ENCODE results near the gene CXorf38.

Gene CXorf38, protein sequence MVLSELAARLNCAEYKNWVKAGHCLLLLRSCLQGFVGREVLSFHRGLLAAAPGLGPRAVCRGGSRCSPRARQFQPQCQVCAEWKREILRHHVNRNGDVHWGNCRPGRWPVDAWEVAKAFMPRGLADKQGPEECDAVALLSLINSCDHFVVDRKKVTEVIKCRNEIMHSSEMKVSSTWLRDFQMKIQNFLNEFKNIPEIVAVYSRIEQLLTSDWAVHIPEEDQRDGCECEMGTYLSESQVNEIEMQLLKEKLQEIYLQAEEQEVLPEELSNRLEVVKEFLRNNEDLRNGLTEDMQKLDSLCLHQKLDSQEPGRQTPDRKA

GRCh38 chrX:40647307-40648197 lies at the start of gene CXorf38:
Gene CXorf38 (minus strand): TSS chrX:40647561. CDS start chrX:40647520, 41 bp downstream.
- DNase-seq (ENCODE audit: low read depth, low spot score), result peak; percentile 46

GRCh38 chrX:40694802-40695201 lies 47.4 kb upstream of the CXorf38 start:
- no peak for DNase-seq (ENCODE audit: low read depth, low spot score)

GRCh38 chrX:40688929-40689328 lies 41.6 kb upstream of the CXorf38 start:
- DNase-seq (ENCODE audit: low read depth, low spot score), result no peak

DNA sequence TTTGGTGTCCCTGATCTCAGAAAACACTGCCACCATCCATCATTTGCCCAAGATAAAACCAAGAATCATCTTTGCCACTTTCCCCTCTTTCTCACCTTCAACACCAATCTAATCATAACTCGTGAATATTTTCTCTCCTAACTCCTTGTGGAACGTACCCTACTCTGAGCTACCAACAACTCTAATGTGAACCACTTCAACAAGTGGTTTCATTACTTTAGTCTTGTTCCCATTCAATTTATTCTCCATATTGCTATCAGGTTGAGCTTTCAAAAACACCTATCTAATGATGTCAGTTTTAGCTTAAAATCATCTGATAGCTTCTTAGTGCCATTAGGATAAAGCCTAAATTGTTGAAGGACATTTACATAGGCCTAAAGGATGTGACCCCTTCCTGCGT lies 39.8 kb upstream of the CXorf38 start:
- no peak for DNase-seq (ENCODE audit: low read depth, low spot score)

GRCh38 chrX:40685362-40685918 lies 38.1 kb upstream of the CXorf38 start:
- no peak for DNase-seq (ENCODE audit: low read depth, low spot score)

DNA sequence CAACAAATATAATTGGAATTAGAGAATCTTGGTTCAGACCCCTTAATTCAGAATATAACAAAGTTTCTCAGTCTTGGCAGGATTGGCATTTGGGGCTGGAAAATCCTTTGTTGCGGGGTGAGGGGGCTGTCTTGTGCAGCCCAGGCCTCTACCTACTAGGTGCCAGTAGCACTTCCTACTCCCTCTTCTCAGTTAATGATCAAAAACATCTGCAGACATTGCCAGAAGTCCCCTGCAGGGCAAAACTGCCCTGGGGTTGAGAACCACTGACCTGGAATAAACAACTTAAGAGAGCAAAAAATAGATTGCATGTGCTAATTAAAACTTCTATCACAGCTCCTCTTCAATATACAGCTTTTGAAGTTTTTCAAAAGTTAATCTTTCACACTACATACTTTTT lies 36.7 kb upstream of the CXorf38 start:
- DNase-seq (ENCODE audit: low read depth, low spot score), result no peak

GRCh38 chrX:40683245-40683644 lies 35.9 kb upstream of the CXorf38 start:
- DNase-seq (ENCODE audit: low read depth, low spot score), result no peak

DNA sequence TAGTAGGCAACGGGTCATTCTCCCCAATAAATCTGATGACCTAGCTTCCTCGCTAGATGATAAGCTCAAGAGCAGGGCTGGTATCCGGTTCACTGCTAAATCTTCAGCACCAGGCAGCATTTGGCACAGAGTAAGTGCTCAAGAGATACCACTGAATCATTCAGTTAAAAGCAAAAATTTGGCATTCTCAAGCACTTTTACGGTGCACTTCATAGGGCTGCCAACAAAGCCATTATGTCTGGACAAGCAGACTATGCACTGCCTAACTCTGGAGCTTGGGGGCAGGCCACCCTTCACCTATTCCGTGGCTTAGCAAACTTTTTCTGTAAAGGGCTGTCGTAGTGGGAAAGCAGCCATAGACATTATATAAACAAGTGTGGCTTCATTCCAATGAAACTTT lies 23.8 kb upstream of the CXorf38 start:
- DNase-seq (ENCODE audit: low read depth, low spot score), result no peak

DNA sequence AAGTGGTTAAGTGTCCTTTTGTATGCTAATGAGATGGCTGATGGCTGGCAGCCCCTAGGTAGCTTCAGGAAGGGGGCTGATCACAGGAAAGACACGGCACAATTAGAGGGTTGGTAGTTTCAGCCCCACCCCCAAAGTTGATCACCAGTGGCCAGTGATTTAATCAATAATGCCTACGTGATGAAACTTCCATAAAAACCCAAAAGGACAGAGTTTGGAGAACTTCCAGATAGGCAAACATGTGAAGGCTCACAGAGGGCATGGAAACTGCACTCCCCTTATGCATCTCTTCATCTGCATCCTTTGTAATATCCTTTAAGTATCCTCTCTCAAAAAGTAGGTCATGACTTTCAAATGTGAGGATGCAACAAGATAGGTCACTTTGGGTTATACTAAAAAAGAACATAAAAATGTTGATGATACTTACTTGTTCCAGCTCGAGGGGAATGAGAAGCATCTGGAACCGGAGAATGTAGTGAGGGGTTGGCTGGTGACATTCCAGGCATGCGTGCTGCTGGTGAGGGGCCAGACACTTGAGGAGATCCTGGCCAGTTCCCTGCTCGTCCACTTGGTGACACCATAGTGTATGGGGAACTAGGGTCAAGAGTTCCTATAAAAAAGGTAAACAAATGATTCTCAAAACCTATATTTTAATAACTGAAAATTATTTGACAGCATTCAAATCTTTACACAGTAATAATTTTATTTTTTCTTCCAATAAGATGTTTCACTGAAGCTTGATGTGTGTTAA lies 16.7 kb upstream of the CXorf38 start:
- no peak for DNase-seq (ENCODE audit: low read depth, low spot score)

- DNase-seq (ENCODE audit: low read depth, low spot score), result no peak
Measured at GRCh38 chrX:40663078-40663740, 15.8 kb upstream of the CXorf38 start.

DNA sequence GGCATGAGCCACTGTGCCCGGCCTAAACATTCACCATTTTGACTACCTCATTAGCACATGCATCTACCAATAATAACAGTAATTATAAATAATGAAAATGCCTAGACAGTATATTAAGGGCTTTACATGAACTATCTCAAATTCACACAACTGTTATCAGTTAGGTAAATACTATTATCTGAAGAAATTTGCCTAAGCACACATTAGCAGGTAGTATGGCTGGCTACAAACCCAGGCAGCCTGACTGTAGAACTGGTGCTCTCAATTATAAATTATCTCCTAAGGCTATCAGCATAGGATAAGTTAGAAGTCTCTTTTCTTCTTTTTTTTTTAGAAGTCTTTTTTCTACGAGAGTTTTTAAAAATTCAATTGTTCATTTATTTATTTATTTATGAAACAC lies 14.1 kb upstream of the CXorf38 start:
- no peak for DNase-seq (ENCODE audit: low read depth, low spot score)

DNA sequence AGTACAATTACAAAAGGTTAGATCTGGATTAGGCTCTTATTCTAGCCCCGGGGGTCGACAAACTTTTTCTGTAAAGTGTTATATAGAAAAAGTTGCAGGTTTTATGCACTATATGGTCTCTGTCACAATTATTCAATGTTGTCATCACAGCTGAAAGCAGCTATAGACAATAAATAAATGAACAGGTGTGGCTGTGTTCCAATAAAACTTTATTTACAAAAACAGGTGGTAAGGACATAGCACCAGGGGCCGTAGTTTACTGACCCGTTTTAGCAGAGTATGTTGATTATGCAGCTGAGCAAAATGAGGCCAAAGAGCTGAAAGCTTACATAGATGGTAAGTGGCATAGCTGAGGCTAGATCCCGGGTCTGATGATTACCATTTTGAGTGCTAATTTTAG lies 13.0 kb upstream of the CXorf38 start:
- no peak for DNase-seq (ENCODE audit: low read depth, low spot score)

DNA sequence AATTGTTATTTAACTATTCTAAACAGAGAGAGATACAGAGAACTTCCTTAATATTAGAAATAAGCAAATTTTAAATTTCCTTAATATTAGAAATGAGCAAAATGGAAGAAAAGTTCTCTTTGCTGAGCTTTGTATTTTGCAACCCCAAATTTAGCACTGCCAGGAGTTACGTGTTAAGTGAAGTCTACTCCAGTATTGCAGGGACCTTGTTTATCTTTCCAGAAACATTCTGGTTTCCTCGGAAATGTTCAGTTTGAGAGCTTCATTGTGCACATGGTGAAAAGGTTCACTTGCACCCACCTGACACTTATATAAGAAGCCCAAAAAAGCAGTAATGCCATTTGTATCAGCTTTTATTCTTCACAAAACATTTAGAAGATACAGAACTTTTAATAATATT lies 6.2 kb upstream of the CXorf38 start:
- no peak for DNase-seq (ENCODE audit: low read depth, low spot score)

GRCh38 chrX:40652664-40653063 lies 5.3 kb upstream of the CXorf38 start:
- no peak for DNase-seq (ENCODE audit: low read depth, low spot score)

DNA sequence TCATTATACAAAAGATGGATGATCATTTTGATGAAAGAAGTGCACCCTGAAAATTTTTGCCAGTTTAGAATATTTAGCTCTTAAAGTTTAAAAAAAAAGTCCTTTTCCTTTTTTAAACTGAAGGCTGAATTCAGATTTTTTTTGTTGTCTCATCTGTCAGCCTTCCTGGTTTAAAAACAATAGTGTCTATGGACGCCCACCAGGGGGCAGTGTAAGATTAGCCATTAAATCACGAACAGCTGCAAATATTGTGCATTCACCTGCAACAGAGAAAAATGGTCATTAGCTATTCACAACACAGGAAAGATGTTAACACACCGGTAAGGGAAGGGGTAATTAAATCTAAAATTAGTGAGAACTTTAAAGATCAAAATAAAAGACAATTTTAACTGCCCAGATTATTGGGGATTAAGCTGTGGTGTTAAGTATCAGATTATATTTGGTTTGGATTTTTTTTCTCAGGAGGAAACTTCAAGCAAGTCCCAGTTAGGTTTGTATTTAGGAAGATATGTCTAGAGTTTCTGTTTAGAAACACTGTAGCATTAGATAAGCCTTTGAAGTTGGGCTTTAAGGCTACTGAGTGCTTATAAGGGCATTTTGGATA lies 4.4 kb upstream of the CXorf38 start:
- no peak for DNase-seq (ENCODE audit: low read depth, low spot score)

DNA sequence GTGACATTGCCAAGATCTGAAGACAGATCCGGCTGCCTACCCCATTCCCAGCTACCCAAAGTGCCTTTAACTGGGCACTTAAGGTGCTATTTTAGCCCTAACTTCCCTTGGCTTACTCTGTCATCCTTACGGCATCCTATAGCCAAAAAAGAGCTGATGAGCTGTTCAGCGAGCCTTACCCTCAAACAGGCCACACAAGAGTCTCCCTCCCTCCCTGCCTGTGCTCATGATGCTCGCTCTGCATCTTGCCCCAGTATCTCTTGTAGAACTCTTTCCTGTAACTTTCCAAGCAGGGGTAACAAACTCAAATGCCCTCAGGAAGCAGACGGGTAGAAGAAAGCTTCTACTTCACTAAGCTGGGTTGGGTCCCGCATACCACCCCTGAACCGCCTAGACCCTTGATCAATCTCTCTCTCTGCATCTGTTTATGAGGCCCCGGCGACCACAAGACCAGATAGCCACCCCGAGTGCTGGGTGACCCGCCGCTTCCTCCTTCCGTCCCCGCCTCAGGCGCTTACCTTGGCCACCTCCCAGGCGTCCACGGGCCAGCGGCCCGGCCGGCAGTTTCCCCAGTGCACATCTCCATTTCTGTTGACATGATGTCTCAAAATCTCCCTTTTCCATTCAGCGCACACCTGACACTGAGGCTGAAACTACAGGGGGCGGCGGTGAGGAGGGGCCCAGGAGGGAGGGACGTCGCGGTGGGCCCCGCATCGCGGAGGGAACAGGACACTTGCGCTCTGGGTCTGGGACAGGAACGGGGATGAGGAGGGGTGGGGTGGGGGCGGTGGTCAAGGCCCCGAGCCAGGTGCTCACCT lies 663 bp downstream of the CXorf38 start:
- no peak for DNase-seq (ENCODE audit: low read depth, low spot score)

- no peak for DNase-seq (ENCODE audit: low read depth, low spot score)
Measured at GRCh38 chrX:40644821-40645358, 2.5 kb downstream of the CXorf38 start.

DNA sequence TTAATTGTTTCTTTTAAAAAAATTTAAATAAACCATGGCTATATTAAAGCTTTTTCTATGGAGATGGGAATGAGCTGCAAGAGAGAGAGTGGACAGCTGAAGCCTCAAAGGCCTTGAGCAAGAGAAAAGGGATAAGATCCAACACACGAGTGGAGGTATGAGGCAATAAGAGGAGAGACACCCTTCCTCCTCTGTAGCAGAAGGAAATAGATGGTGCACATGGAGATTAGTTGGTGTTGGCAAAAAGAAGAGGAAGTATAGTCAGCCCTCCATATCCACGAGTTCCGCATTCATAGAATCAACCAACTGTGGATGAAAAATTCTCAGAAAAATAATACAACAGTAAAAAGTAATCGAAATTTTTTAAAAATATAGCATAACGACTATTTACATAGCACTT lies 3.2 kb downstream of the CXorf38 start:
- no peak for DNase-seq (ENCODE audit: low read depth, low spot score)

- DNase-seq (ENCODE audit: low read depth, low spot score), result no peak
Measured at GRCh38 chrX:40637687-40638086, 9.7 kb downstream of the CXorf38 start.

DNA sequence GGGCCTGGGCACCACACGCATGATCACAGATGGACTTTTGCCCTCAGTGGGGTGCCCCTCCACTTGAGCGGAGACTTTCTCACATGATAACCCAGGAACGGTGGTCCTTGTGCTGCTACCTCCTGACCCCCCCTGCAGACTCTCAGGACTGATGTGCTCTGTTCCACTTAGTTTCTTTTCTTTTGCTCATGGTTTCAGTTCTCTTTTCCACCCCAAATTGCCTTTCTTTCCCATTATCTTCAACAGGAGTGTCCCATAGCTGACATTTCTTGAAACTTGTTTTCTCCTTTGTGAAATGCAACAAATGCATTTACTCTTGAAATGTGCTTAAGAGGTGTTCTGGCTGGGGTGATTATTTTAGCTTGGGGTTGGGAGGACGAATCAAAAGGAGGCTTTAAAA lies 15.2 kb downstream of the CXorf38 start:
- no peak for DNase-seq (ENCODE audit: low read depth, low spot score)

Data from brain pericyte (primary cell).